HT1080 (cell line): ENCODE measurements around the gene E4F1. TPM values are rescaled to one million over a fixed set of nuclear protein-coding genes. Genes with fewer than 3 reads are reported as not detected.
A peak's percentile ranks its signal among the peaks of the same experiment; 100 is the strongest.

Source experiments
- DNase-seq: peaks from one replicate; pipeline ENCODE4 v3.0.0-alpha.2; 2015; ENCODE audit warnings: low read depth
- polyA plus RNA-seq, 2 experiments: library from polyadenylated mRNA; depleted of rRNA; stranded (reverse); fragments of >200 nt; gene quantifications; 2 replicates each; pipeline ENCODE4 v1.2.3, GENCODE V29; 2015
- total RNA-seq: library from RNA; depleted of rRNA; stranded (reverse); fragments of >200 nt; shearing (Covaris generic); gene quantifications from 2 replicates; pipeline ENCODE4 v1.2.3, GENCODE V29; 2014; rRNA removed

Gene E4F1, protein sequence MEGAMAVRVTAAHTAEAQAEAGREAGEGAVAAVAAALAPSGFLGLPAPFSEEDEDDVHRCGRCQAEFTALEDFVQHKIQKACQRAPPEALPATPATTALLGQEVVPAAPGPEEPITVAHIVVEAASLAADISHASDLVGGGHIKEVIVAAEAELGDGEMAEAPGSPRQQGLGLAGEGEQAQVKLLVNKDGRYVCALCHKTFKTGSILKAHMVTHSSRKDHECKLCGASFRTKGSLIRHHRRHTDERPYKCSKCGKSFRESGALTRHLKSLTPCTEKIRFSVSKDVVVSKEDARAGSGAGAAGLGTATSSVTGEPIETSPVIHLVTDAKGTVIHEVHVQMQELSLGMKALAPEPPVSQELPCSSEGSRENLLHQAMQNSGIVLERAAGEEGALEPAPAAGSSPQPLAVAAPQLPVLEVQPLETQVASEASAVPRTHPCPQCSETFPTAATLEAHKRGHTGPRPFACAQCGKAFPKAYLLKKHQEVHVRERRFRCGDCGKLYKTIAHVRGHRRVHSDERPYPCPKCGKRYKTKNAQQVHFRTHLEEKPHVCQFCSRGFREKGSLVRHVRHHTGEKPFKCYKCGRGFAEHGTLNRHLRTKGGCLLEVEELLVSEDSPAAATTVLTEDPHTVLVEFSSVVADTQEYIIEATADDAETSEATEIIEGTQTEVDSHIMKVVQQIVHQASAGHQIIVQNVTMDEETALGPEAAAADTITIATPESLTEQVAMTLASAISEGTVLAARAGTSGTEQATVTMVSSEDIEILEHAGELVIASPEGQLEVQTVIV
- 37.4 and 41.2 TPM in 2 replicates for total RNA-seq
- 14.7 and 16.2 TPM in 2 replicates for polyA plus RNA-seq (2015; cell fraction: cytosol; rRNA removed)
- 78.3 and 78.5 TPM in 2 replicates for polyA plus RNA-seq (2015; cell fraction: nucleus; rRNA removed)

GRCh38 chr16:2223221-2223941 lies at the start of gene E4F1:
Gene E4F1 (plus strand): TSS chr16:2223591. CDS start chr16:2223614, 23 bp downstream.
- peak; percentile 99 for DNase-seq

DNA sequence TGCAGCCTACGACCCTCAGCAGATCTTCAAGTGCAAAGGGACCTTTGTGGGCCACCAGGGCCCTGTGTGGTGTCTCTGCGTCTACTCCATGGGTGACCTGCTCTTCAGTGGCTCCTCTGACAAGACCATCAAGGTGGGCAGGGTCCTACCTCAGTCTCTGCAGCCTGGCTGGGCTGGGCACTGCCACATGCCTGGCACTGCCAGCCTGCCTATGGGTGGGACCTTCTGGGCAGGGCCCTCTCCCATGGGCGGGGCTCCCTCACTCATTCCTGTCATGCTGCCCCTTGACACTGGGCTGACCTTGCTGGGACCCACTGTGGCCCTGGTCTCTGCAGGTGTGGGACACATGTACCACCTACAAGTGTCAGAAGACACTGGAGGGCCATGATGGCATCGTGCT lies 49.5 kb upstream of the E4F1 start:
- DNase-seq, result no peak

GRCh38 chr16:2174396-2175131 lies 48.8 kb upstream of the E4F1 start:
- DNase-seq, result no peak

- DNase-seq, result no peak
These were observed 47.9 kb upstream of the E4F1 start for GRCh38 chr16:2175454-2175853.

DNA sequence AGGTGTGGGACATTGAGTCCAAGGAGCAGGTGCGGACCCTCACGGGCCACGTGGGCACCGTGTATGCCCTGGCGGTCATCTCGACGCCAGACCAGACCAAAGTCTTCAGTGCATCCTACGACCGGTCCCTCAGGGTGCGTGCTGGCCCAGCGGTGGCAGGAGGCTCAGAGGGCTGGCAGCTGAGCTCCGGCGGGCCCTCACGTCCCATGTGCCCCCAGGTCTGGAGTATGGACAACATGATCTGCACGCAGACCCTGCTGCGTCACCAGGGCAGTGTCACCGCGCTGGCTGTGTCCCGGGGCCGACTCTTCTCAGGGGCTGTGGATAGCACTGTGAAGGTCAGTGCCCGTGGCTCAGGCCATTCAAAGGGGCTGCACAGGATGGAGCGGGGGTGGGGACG lies 47.3 kb upstream of the E4F1 start:
- no peak for DNase-seq

DNA sequence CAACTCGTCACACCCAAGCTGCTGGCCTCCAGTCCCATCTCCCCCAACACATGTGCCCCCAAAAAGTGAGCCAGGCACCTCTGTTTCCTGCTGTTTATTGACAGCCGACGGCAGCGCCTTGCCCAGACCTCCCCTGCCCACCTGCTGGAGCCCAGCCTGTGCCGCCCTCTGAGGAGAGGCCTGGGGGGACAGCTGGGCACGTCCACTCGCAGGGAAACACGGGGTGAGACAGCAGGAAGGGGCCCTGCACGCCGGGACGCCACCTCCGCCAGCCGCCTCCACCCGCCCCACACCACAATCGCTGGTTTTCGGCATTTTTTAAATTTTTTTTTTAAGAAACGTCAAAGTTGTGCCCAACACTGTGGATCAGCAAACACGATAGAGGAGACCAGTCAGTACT lies 46.3 kb upstream of the E4F1 start:
- DNase-seq, result no peak

- no peak for DNase-seq
These were observed 45.8 kb upstream of the E4F1 start for GRCh38 chr16:2177561-2177960.

DNA sequence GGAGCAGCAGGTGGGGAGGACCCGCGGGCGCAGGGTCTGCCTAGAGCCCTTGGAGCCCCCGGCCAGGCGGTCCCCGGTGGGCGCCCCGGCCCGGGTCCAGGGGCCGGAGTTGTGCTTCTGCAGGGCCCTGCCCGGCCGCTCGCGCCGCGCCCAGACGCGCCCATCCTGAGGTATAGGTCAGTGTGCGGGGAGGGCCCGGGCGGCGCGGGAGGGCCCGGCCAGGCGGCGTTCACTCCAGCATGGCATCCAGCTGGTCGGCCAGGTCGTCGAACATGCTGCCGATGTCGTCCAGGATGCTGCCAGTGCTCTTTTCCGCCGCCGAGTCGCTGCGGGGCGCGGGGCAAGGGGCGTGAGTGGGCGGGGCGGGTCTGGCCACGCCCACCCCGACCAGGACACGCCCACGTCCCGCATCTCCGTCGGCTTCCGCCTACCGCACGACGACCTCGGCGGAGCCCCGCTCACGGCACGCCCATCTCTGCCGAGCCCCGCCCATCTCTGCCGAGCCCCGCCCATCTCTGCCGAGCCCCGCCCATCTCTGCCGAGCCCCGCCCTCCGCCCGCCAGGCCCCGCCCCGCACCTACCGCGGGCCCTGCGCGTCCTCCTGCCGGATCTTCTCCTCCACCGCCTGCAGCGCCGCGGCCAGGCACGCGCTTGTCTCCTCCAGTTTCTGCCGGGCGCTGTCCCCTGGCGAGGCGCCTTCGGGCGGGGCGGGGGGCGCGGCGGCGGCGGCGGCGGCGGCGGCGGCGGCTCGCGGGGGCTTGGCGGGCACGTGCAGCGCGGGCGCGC lies 44.9 kb upstream of the E4F1 start:
- DNase-seq, result no peak

GRCh38 chr16:2179107-2179501 lies 44.3 kb upstream of the E4F1 start:
- no peak for DNase-seq

GRCh38 chr16:2179576-2179975 lies 43.8 kb upstream of the E4F1 start:
- DNase-seq, result no peak

GRCh38 chr16:2180461-2180860 lies 42.9 kb upstream of the E4F1 start:
- DNase-seq, result no peak

- DNase-seq, result no peak
These were observed 42.1 kb upstream of the E4F1 start for GRCh38 chr16:2180962-2181923.

DNA sequence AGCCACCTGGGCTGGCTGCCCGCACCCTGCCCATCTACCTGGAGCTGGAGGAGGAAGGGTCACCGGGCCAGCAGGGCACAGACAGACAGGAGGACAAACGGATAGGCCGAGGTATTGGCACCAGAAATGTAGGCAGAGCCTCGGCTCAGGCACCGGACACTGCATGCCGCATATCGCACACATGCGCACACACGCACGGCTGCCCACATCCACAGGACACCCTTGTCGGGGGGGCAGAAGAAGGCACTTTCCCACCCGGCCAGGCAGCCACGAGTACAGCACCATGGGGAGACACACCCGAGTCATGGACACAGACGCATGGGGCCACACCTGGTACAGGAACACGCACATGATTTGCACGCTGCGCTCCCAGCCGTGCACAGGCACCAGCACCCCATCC lies 41.4 kb upstream of the E4F1 start:
- DNase-seq, result no peak

DNA sequence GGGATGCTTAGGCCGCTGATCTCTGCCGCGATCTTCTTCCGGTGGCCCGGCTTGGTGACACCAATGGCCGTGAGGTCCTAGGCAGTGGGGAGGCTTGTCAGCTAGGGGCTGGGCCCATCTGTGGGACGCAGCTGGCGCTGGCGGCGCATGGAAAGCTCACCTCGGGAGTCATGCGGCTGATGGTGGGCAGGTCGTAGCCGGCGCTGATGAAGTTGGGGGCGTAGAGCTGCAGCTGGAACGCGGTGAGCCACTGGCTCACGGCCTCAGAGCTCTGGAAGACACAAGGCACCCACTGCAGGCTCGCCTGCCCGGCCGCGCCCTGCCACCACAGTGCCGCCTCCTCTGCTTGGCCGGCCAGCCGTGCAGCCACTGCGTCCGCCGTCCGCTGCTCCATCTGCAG lies 39.7 kb upstream of the E4F1 start:
- DNase-seq, result no peak

DNA sequence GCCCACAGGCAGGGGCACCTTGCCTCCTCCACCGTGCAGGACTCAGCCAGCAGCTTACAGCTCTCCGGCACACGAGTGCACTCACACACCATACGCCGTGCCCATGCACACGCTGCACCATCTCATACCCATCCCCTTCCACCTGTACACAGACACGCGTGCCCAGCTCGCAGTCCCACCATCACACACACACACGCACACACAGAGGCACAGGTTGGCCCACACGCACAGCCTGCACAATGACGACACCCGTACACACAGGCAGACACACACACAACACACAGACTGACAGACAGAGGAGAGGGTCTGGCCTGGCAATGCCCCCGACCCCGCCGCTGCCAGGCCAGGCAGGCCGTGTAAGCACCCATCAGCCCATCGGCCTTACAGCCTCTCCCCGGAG lies 39.0 kb upstream of the E4F1 start:
- no peak for DNase-seq

- no peak for DNase-seq
These were observed 38.4 kb upstream of the E4F1 start for GRCh38 chr16:2184962-2185361.

DNA sequence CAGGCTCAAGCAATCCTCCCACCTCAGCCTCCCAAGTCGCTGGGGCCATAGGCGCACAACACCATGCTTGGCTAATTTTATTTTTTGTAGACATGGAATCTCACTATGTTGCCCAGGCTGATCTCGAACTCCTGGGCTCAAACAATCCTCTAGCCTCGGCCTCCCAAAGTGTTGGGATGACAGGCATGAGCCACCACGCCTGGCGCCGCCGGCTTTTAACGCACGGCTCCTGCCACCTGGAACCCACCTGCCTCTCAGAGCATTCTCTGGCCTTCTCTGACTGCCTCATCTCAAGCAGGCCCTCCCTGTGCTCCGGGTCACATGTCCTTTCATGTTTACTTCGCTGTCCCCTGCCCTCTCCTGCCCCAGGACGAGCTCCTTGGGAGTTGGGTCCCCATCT lies 37.3 kb upstream of the E4F1 start:
- DNase-seq, result no peak

DNA sequence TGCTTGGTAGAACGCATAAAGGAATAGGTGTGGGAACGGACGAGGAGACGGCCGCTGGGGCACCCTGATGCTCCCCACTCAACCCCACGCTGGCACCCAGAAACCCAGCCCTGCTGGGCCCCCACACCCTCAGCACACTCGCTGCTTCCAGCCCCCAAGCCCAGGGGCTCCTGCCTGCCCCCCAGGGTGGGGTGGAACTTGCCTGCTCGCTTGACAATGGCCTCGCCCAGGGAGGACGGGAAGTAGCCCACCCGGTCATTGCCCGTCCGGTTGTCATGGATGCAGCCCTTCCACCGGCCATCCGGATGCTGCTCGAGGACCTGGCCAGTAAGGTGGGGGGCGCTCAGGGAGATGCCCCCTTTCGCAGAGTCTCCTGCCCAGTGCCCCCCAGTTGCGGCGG lies 36.9 kb upstream of the E4F1 start:
- no peak for DNase-seq

DNA sequence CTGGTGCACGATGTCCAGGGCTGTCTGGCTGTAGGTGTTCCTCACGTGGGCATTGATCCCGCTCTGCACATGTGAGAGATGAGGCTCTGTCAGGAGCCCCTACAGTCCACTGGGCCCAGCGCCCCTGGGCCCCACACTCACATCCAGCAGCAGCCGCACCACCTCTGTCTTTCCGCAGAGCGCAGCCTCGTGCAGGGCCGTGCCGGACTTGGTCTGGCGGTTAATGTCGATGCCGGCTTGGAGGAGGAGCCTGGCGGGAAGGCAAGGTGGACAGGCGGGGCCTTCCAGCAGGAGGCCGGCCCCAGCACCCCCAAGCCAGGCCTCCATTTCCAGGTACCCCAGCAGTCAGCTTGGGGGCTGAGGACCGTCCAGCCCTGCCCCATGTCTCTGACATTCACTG lies 36.2 kb upstream of the E4F1 start:
- no peak for DNase-seq
